SK-N-SH (cell line): Measurements from ENCODE around the gene FPR1. TPM values are rescaled to one million over a fixed set of nuclear protein-coding genes. Genes with fewer than 3 reads are reported as not detected.

Source experiments
- CTCF ChIA-PET: fragments of 300-600, 350-600 bp; formaldehyde crosslinking; extraction: SDS; loops from one replicate; lab custom pipeline; 2021; lab: Yijun Ruan, JAX
- POLR2A ChIA-PET: fragments of 350-600 bp; sonication (Branson Sonifier 250); formaldehyde crosslinking; extraction: SDS; loops from one replicate; lab custom pipeline; 2020; ENCODE audit warnings: antibody characterized with exemption, inconsistent platforms; lab: Yijun Ruan, JAX
- DNase-seq: peaks from one replicate; pipeline ENCODE4 v3.0.0; 2012
- H2AFZ ChIP-seq: fragments of 200-600 bp; sonication (generic); 2 replicates; pipeline ENCODE4 v1.8.1; 2016; ENCODE audit warnings: antibody characterized with exemption, mild to moderate bottlenecking, low read depth
- H3F3A ChIP-seq: fragments of 200-600 bp; sonication (generic); replicated peaks from 2 replicates; pipeline ENCODE3; 2016; ENCODE audit warnings: antibody characterized with exemption, mild to moderate bottlenecking; ENCODE audit not compliant: insufficient read depth
- H3K27ac ChIP-seq, 2 experiments: fragments of 200-500 bp in 1 of 2; fragments of 200-600 bp in 1 of 2; sonication (Bioruptor generic) in 1 of 2; sonication (generic), shearing (Covaris generic) in 1 of 2; 2 replicates each; pipeline versions ENCODE4 v1.5.1 to v1.6.1; 2014 to 2016; ENCODE audit warnings: low read depth in 2 of 2, inconsistent platforms in 1 of 2, low read length in 1 of 2, mild to moderate bottlenecking in 1 of 2, mixed read lengths in 1 of 2
- H3K27me3 ChIP-seq: fragments of 200-600 bp; sonication (generic), shearing (Covaris generic); 2 replicates; pipeline ENCODE4 v1.6.1; 2016; ENCODE audit warnings: mixed run types; ENCODE audit not compliant: insufficient read depth
- H3K36me3 ChIP-seq, 2 experiments: fragments of 200-500 bp in 1 of 2; fragments of 200-600 bp in 1 of 2; sonication (Bioruptor generic) in 1 of 2; sonication (generic) in 1 of 2; replicated peaks in 1 of 2; 2 replicates each; pipeline versions ENCODE3 to v1.5.1; 2014 to 2016; ENCODE audit warnings: low read length in 1 of 2, mild to moderate bottlenecking in 1 of 2; ENCODE audit not compliant: insufficient read depth in 2 of 2, control insufficient read depth in 1 of 2
- H3K4me1 ChIP-seq, 2 experiments: fragments of 200-500 bp in 1 of 2; fragments of 200-600 bp in 1 of 2; sonication (Bioruptor generic) in 1 of 2; sonication (generic), shearing (Covaris generic) in 1 of 2; 2 replicates each; pipeline versions ENCODE4 v1.5.1 to v1.6.1; 2014 to 2016; ENCODE audit warnings: low read depth in 1 of 2, low read length in 1 of 2, mixed run types in 1 of 2; ENCODE audit not compliant: insufficient read depth in 2 of 2, control insufficient read depth in 1 of 2
- H3K4me2 ChIP-seq: fragments of 200-600 bp; sonication (generic), shearing (Covaris generic); 2 replicates; pipeline ENCODE4 v1.6.1; 2017; ENCODE audit warnings: mixed run types
- H3K4me3 ChIP-seq, 2 experiments: fragments of 200-500 bp in 1 of 2; fragments of 200-600 bp in 1 of 2; sonication (Bioruptor generic) in 1 of 2; sonication (generic), shearing (Covaris generic) in 1 of 2; 2 replicates each; pipeline versions ENCODE4 v1.5.1 to v1.8.1; 2014 to 2016; ENCODE audit warnings: low read depth in 2 of 2, inconsistent platforms in 1 of 2, low read length in 1 of 2, mild to moderate bottlenecking in 1 of 2, mixed read lengths in 1 of 2, moderate library complexity in 1 of 2
- H3K79me2 ChIP-seq: fragments of 200-600 bp; sonication (generic); 2 replicates; pipeline ENCODE4 v1.8.1; 2017; ENCODE audit warnings: mild to moderate bottlenecking; ENCODE audit not compliant: insufficient read depth
- H3K9ac ChIP-seq: fragments of 200-600 bp; sonication (generic); 2 replicates; pipeline ENCODE4 v1.6.1; 2017; ENCODE audit warnings: mixed run types
- H3K9me2 ChIP-seq: fragments of 200-600 bp; sonication (generic); 2 replicates; pipeline ENCODE4 v1.6.1; 2017; ENCODE audit warnings: mixed run types
- H3K9me3 ChIP-seq: fragments of 200-600 bp; sonication (generic); 2 replicates; pipeline ENCODE4 v1.6.1; 2017; ENCODE audit warnings: mixed run types, mild to moderate bottlenecking, moderate library complexity
- H4K20me1 ChIP-seq: fragments of 200-600 bp; sonication (generic); 2 replicates; pipeline ENCODE4 v1.6.1; 2017; ENCODE audit warnings: mild to moderate bottlenecking, mixed run types; ENCODE audit not compliant: insufficient read depth
- CHD2 ChIP-seq: fragments of 150-350 bp; IDR thresholded peaks from 2 replicates; pipeline ENCODE4 v1.6.1; 2018; ENCODE audit warnings: low read length; ENCODE audit not compliant: partially characterized antibody
- EZH2phosphoT487 ChIP-seq: fragments of 200-600 bp; sonication (generic); IDR thresholded peaks from 2 replicates; pipeline ENCODE4 v1.6.1; 2017; ENCODE audit warnings: low read depth, mixed run types, mild to moderate bottlenecking, antibody characterized with exemption, moderate library complexity, borderline replicate concordance
- FOSL2 ChIP-seq: IDR thresholded peaks from 2 replicates; pipeline ENCODE4 v1.4.0; 2012; ENCODE audit warnings: low read depth, mild to moderate bottlenecking, moderate library complexity, borderline replicate concordance
- FOXJ3 ChIP-seq: sonication (generic); formaldehyde crosslinking; IDR thresholded peaks from 2 replicates; pipeline ENCODE4 v1.5.1; 2020; ENCODE audit warnings: mild to moderate bottlenecking, missing genetic modification reagents
- FOXM1 ChIP-seq: IDR thresholded peaks from 2 replicates; pipeline ENCODE4 v1.4.0; 2012; ENCODE audit warnings: low read depth, mild to moderate bottlenecking
- GATA2 ChIP-seq: sonication (generic); formaldehyde crosslinking; IDR thresholded peaks from 2 replicates; pipeline ENCODE4 v1.5.0; 2020; ENCODE audit warnings: mild to moderate bottlenecking, missing genetic modification reagents
- JUND ChIP-seq: IDR thresholded peaks from 2 replicates; pipeline ENCODE4 v1.4.0; 2012
- MAX ChIP-seq: IDR thresholded peaks from 2 replicates; pipeline ENCODE4 v1.4.0; 2012; ENCODE audit warnings: low read depth
- MXI1 ChIP-seq: IDR thresholded peaks from 2 replicates; pipeline ENCODE4 v1.6.1; 2012; ENCODE audit warnings: mild to moderate bottlenecking, low read depth, low read length, improper control_type of control experiment
- NRF1 ChIP-seq: IDR thresholded peaks from 2 replicates; pipeline ENCODE4 v1.6.1; 2012; ENCODE audit warnings: low read depth, mild to moderate bottlenecking, low read length
- RAD21 ChIP-seq: IDR thresholded peaks from 2 replicates; pipeline ENCODE4 v1.6.1; 2012; ENCODE audit warnings: mild to moderate bottlenecking, low read length
- RXRA ChIP-seq: IDR thresholded peaks from 2 replicates; pipeline ENCODE4 v1.4.0; 2012; ENCODE audit warnings: low read depth, mild to moderate bottlenecking, borderline replicate concordance
- SIN3A ChIP-seq: IDR thresholded peaks from 2 replicates; pipeline ENCODE4 v1.6.1; 2012; ENCODE audit warnings: low read depth, mild to moderate bottlenecking, low read length, moderate library complexity, borderline replicate concordance
- SMC3 ChIP-seq: IDR thresholded peaks from 2 replicates; pipeline ENCODE4 v1.6.1; 2012; ENCODE audit warnings: low read depth, low read length, improper control_type of control experiment
- TCF12 ChIP-seq: IDR thresholded peaks from 2 replicates; pipeline ENCODE4 v1.4.0; 2012
- TEAD4 ChIP-seq: IDR thresholded peaks from 2 replicates; pipeline ENCODE4 v1.4.0; 2012; ENCODE audit warnings: mild to moderate bottlenecking, borderline replicate concordance; ENCODE audit not compliant: insufficient read depth
- USF1 ChIP-seq: IDR thresholded peaks from 2 replicates; pipeline ENCODE4 v1.4.0; 2012; ENCODE audit warnings: low read depth, borderline replicate concordance
- YY1 ChIP-seq: IDR thresholded peaks from 2 replicates; pipeline ENCODE4 v1.4.0; 2012; ENCODE audit warnings: low read depth, mild to moderate bottlenecking
- WGBS: methylation state at CpG from one replicate; pipeline ENCODE4 v1.1.6; 2017; ENCODE audit warnings: low lambda C conversion rate; 5-methylcytosine and 5-hydroxymethylcytosine counted together
- polyA plus RNA-seq, 3 experiments: library from polyadenylated mRNA; depleted of rRNA; stranded (reverse); fragments of >200 nt; gene quantifications; 2 replicates each; pipeline ENCODE4 v1.2.3, GENCODE V29; 2012
- TF ChIP-seq, protein P1 (sequence below): IDR thresholded peaks from 2 replicates; pipeline ENCODE4 v1.6.1; 2012; ENCODE audit warnings: mild to moderate bottlenecking, low read depth, low read length, moderate library complexity

Gene FPR1
- polyA plus RNA-seq, 1 of the 3 experiments (the other 2 are of a cell fraction) = not detected

GRCh38 chr19:51786646-51787494 lies 35.2 kb upstream of the FPR1 start:
- Histone ChIP-seq H2AFZ (no peak overlapping the region), H3K9ac (no peak overlapping the region), H3K27me3 (no peaks in the 10 kb centered on the region), H3K27ac (peak overlapping the region in 1 of 2 experiments; percentile 20; a peak in 2 of 4 replicates), H3K4me1 (peaks cover 0 to 30% of the 10 kb centered on the region in 2 experiments; a peak in 1 of 4 replicates), H3K9me3 (no peaks in the 10 kb centered on the region), H3K79me2 (no peaks in the 10 kb centered on the region), H4K20me1 (no peaks in the 10 kb centered on the region), H3F3A (peaks cover 36% of the 10 kb centered on the region), H3K4me2 (no peak overlapping the region), H3K36me3 (no peaks in the 10 kb centered on the region), H3K9me2 (no peaks in the 10 kb centered on the region), H3K4me3 (no peak overlapping the region)
- ChIA-PET CTCF (no interaction called here), POLR2A (no interaction called here)
- DNase-seq = no peak
- TF ChIP-seq SIN3A = no peak
- no peak for TF ChIP-seq FOSL2
- TF ChIP-seq EZH2phosphoT487 = no peak
- TF ChIP-seq USF1 = no peak
- TF ChIP-seq, protein P1, sequence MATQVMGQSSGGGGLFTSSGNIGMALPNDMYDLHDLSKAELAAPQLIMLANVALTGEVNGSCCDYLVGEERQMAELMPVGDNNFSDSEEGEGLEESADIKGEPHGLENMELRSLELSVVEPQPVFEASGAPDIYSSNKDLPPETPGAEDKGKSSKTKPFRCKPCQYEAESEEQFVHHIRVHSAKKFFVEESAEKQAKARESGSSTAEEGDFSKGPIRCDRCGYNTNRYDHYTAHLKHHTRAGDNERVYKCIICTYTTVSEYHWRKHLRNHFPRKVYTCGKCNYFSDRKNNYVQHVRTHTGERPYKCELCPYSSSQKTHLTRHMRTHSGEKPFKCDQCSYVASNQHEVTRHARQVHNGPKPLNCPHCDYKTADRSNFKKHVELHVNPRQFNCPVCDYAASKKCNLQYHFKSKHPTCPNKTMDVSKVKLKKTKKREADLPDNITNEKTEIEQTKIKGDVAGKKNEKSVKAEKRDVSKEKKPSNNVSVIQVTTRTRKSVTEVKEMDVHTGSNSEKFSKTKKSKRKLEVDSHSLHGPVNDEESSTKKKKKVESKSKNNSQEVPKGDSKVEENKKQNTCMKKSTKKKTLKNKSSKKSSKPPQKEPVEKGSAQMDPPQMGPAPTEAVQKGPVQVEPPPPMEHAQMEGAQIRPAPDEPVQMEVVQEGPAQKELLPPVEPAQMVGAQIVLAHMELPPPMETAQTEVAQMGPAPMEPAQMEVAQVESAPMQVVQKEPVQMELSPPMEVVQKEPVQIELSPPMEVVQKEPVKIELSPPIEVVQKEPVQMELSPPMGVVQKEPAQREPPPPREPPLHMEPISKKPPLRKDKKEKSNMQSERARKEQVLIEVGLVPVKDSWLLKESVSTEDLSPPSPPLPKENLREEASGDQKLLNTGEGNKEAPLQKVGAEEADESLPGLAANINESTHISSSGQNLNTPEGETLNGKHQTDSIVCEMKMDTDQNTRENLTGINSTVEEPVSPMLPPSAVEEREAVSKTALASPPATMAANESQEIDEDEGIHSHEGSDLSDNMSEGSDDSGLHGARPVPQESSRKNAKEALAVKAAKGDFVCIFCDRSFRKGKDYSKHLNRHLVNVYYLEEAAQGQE = no peak
- TF ChIP-seq NRF1 = no peak
- no peak for TF ChIP-seq GATA2
- TF ChIP-seq RXRA = no peak
- TF ChIP-seq FOXM1 = no peak
- TF ChIP-seq MAX = no peak
- TF ChIP-seq FOXJ3 (CRISPR knock-in tag) = no peak
- no peak for TF ChIP-seq JUND
- no peak for TF ChIP-seq CHD2
- no peak for TF ChIP-seq RAD21
- TF ChIP-seq MXI1 = no peak
- TF ChIP-seq TCF12 = no peak
- no peak for TF ChIP-seq TEAD4
- no peak for TF ChIP-seq SMC3
- TF ChIP-seq YY1 = no peak
- TF ChIP-seq, all 33 proteins: peak for 0
- WGBS = 3% methylated on average over 6 of the region's 6 CpGs
